ENCODE data around the gene CDKAL1.

The CDKAL1 gene

DNA sequence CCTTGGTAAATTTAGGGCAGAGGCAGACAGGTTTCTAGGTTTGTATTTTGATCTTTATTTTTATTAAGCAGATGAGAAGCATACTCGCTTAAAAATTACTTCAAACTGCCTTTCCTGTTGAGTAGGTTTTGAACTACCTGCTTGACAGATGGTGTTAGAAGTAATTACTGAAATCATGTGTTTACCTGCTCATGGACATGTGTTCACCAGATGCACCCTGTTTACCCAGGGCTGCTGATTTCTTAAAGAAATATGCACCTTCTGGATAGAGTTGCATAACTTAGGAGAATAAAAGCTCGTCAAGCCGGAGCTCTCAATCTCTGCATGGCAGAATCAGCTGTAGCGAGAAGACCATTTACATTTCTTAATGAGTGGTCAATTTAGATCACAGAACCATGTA is 165.1 kb downstream of the CDKAL1 start:
- no peak overlapping the region for H3K4me3 ChIP-seq (replicated peaks; ENCODE audit: low read depth, low read length)
- TF ChIP-seq, protein P1, sequence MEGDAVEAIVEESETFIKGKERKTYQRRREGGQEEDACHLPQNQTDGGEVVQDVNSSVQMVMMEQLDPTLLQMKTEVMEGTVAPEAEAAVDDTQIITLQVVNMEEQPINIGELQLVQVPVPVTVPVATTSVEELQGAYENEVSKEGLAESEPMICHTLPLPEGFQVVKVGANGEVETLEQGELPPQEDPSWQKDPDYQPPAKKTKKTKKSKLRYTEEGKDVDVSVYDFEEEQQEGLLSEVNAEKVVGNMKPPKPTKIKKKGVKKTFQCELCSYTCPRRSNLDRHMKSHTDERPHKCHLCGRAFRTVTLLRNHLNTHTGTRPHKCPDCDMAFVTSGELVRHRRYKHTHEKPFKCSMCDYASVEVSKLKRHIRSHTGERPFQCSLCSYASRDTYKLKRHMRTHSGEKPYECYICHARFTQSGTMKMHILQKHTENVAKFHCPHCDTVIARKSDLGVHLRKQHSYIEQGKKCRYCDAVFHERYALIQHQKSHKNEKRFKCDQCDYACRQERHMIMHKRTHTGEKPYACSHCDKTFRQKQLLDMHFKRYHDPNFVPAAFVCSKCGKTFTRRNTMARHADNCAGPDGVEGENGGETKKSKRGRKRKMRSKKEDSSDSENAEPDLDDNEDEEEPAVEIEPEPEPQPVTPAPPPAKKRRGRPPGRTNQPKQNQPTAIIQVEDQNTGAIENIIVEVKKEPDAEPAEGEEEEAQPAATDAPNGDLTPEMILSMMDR (IDR thresholded peaks at IDR 0.05; ENCODE audit: low read length, missing control alignments): no peak
- DNase-seq (ENCODE audit: low read depth): no peak

DNA sequence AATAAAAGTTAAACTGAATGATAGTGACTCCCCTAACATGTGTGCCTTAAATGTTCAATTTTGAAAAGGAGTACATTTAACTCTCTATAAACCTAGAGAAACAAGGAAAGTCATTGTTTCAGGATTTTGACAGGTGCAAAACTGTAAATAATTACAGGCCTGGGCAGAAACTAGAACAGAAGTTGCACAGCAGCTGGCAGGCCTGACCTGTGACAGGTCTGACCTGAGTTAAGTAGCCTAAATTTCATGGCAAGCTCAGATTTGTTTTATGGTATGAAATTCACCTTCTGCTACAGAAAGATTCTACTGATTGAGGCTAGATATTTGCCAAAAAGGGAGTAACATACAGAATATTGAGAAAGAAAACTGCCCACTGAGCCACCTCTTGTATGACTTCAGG is 166.1 kb downstream of the CDKAL1 start:
- no peak overlapping the region for H3K4me3 ChIP-seq (replicated peaks; ENCODE audit: low read depth, low read length)
- TF ChIP-seq, protein P1 (IDR thresholded peaks at IDR 0.05; ENCODE audit: low read length, missing control alignments): no peak
- no peak for DNase-seq (ENCODE audit: low read depth)

DNA sequence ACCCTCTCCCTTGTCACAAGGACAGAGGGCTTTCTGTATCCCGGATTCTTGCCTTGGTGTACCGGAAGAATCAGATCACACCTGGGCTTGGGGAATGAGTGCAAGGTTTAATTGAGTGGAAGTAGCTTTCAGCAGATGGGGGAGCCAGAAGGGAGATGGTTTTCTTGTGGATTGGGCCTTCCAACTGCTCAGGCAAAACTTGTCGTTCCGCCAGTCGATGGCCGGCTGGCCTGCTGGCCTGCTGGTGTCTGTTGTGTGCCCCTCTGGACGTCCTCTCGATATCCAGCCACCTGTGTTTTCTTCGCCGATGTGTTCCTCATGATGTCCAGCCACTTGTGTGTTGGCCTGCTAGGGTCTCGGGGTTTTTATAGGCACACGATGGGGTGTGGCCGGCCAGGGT is 168.1 kb downstream of the CDKAL1 start:
- no peak for DNase-seq (ENCODE audit: low read depth)
- no peak overlapping the region for H3K4me3 ChIP-seq (replicated peaks; ENCODE audit: low read depth, low read length)
- TF ChIP-seq, protein P1 (IDR thresholded peaks at IDR 0.05; ENCODE audit: low read length, missing control alignments): no peak

DNA sequence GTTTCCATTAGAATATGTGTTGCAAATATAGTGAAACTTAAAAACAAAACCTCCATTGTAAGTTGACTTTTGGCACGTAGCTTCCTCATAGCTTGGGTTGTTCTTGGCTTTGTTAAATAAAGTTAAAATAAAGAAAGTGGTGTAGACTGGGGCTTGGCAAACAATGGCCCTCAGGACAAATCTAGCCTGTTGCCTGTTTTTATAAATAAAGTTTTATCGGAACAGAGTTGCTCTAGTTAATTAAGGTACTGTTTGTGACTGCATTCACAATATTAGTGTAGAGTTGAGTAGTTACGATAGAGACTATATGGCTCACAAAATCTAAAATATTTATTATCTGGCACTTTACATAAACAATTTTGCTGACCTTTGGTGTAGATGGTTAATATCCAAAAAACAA is 168.8 kb downstream of the CDKAL1 start:
- DNase-seq (ENCODE audit: low read depth): no peak
- TF ChIP-seq, protein P1 (IDR thresholded peaks at IDR 0.05; ENCODE audit: low read length, missing control alignments): no peak
- no peak overlapping the region for H3K4me3 ChIP-seq (replicated peaks; ENCODE audit: low read depth, low read length)

DNA sequence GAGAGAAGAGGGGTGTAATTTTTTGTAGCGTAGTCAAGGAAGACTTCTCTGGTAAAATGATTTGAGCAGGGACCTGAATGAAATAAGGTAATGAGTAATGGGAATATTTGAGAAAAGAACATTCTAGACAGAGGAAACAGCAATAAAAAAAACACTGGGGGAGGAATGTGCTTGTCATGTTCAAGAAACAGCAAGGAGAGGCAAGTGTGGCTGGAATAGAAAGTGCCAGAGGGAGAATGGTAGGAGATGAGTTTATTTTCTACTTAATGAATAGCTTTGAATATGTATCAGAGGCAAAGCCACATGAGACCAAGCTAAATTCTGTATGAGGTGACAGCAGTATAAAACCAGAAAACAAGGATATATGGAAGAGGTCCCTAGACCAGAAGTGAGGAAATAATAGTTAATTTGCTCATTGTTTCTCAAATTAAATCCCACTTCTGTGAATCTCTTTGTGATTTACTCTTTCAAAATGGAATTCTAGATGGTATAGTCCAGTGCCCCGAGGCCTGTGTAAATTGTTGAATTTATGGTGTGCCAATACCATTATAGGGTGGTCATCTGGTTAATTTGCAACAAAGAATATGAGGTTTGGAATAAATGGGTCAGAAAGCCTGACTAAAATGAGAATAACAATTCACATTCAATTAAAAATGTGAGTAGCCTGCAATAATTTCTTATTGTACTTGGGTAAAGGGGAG is 170.2 kb downstream of the CDKAL1 start:
- TF ChIP-seq, protein P1 (IDR thresholded peaks at IDR 0.05; ENCODE audit: low read length, missing control alignments): no peak
- no peak overlapping the region for H3K4me3 ChIP-seq (replicated peaks; ENCODE audit: low read depth, low read length)
- DNase-seq (ENCODE audit: low read depth): no peak

DNA sequence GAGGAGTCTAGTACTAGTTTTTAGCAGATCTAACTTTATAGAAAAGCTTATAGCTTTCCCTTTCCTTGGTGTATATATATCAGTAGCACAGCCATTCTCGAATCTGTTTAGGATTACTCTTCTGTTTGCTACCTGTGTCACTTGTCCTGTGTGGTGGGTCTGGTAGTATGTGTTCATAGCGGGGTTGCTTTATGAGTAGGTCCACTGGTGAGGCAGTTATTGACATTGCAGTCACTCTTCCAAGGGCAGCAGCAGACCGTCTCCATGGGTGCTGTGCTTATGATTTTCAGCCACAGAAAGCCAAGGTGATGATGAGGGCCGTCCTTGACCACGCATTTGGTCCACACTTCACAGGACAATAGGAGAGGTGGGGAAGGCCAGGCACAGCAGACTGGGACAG is 171.5 kb downstream of the CDKAL1 start:
- TF ChIP-seq, protein P1 (IDR thresholded peaks at IDR 0.05; ENCODE audit: low read length, missing control alignments): no peak
- H3K4me3 ChIP-seq (replicated peaks; ENCODE audit: low read depth, low read length): no peak overlapping the region
- DNase-seq (ENCODE audit: low read depth): no peak
